Testis (tissue), 2 donors: ENCODE measurements around the gene SCYL2.

Experiments used
- CTCF ChIP-seq, 3 experiments: fragments of 450-650 bp in 2 of 3; fragments of 200-600 bp in 1 of 3; sonication (generic) in 1 of 3; IDR thresholded peaks; one replicate each; pipeline ENCODE4 v1.5.1; 2016 to 2019; ENCODE audit warnings: antibody characterized with exemption in 3 of 3, mild to moderate bottlenecking in 2 of 3, moderate library complexity in 1 of 3
- POLR2A ChIP-seq: fragments of 450-650 bp; IDR thresholded peaks from one replicate; pipeline ENCODE4 v1.6.1; 2017; ENCODE audit warnings: antibody characterized with exemption, mild to moderate bottlenecking, moderate library complexity

- TF ChIP-seq CTCF (IDR thresholded peaks at IDR 0.05), result no peak
- no peak for TF ChIP-seq POLR2A
Measured at GRCh38 chr12:100295764-100296555, 29.0 kb downstream of the SCYL2 start.
